GM19455 (cell line): ENCODE data around the gene EXOC3L4.
"Not testable (repeated sequence)": the region's sequence is repeated elsewhere in the genome, so short reads cannot be mapped to it uniquely, and the experiment has no call there.

ENCODE experiments used
- ATAC-seq: cut with Tn5 transposase; IDR thresholded peaks from one replicate; pipeline ENCODE4 v1.9.1; 2021; ENCODE audit not compliant: unreplicated experiment

Gene EXOC3L4

GRCh38 chr14:103104654-103105452, 10.3 kb downstream of the EXOC3L4 start:
- ATAC-seq, result no peak

- ATAC-seq, result no peak
Measured at GRCh38 chr14:103105580-103106150, 11.1 kb downstream of the EXOC3L4 start.

- no peak for ATAC-seq
Measured at GRCh38 chr14:103107455-103107854, 12.9 kb downstream of the EXOC3L4 start.

- ATAC-seq, result no peak
Measured at GRCh38 chr14:103107941-103108748, 13.6 kb downstream of the EXOC3L4 start.

GRCh38 chr14:103108749-103109207, 14.3 kb downstream of the EXOC3L4 start:
- no peak for ATAC-seq

- ATAC-seq, result no peak
Measured at GRCh38 chr14:103109535-103110441, 15.3 kb downstream of the EXOC3L4 start.

- ATAC-seq, result no peak
Measured at GRCh38 chr14:103110681-103111231, 16.2 kb downstream of the EXOC3L4 start.

- ATAC-seq, result no peak
Measured at GRCh38 chr14:103111232-103111868, 16.8 kb downstream of the EXOC3L4 start.

- ATAC-seq, result no peak
Measured at GRCh38 chr14:103112400-103113243, 18.1 kb downstream of the EXOC3L4 start.

GRCh38 chr14:103113303-103113702, 18.8 kb downstream of the EXOC3L4 start:
- ATAC-seq, result no peak

- ATAC-seq, result no peak
Measured at GRCh38 chr14:103113774-103114173, 19.2 kb downstream of the EXOC3L4 start.

- ATAC-seq, result not testable (repeated sequence)
Measured at GRCh38 chr14:103115086-103115679, 20.7 kb downstream of the EXOC3L4 start.

GRCh38 chr14:103115845-103116572, 21.5 kb downstream of the EXOC3L4 start:
- no peak for ATAC-seq

- no peak for ATAC-seq
Measured at GRCh38 chr14:103116636-103117035, 22.1 kb downstream of the EXOC3L4 start.

GRCh38 chr14:103117499-103117898, 23.0 kb downstream of the EXOC3L4 start:
- ATAC-seq, result not testable (repeated sequence)

- ATAC-seq, result no peak
Measured at GRCh38 chr14:103118018-103118662, 23.6 kb downstream of the EXOC3L4 start.

- no peak for ATAC-seq
Measured at GRCh38 chr14:103118663-103119404, 24.3 kb downstream of the EXOC3L4 start.
